Activated naive CD4-positive, alpha-beta T cell treated with anti-CD3 and anti-CD28 coated beads, Interleukin-2, amount 50 U/mL, for 72 hours (primary cell): ENCODE results near the gene SHCBP1. TPM values are rescaled to one million over a fixed set of nuclear protein-coding genes. Genes with fewer than 3 reads are reported as not detected.
"Not testable (repeated sequence)": the region's sequence is repeated elsewhere in the genome, so short reads cannot be mapped to it uniquely, and the experiment has no call there.

Experiments
- ATAC-seq, 2 donors: fragments of 150-1000 bp; cut with Tn5 transposase; 2 replicates each; pipeline ENCODE4 v1.10.0; 2021; ENCODE audit warnings: mild to moderate bottlenecking in 2 of 2, moderate library complexity in 2 of 2
- DNase-seq, 2 donors: peaks; one replicate each; pipeline ENCODE4 v3.0.0; 2021 to 2022; ENCODE audit warnings: low spot score in 2 of 2
- H3K27ac Mint-ChIP-seq, 2 donors: one replicate each; pipeline ENCODE4 v1.8.0; 2022; ENCODE audit warnings: mild to moderate bottlenecking in 2 of 2, mixed read lengths in 2 of 2
- H3K36me3 Mint-ChIP-seq, 2 donors: one replicate each; pipeline ENCODE4 v1.8.0; 2022; ENCODE audit warnings: mixed read lengths in 2 of 2
- H3K9me3 Mint-ChIP-seq, 2 donors: one replicate each; pipeline ENCODE4 v1.8.0; 2022; ENCODE audit warnings: mixed read lengths in 2 of 2
- total RNA-seq, 2 donors: library from RNA; stranded (reverse); gene quantifications; one replicate each; pipeline ENCODE4 v1.2.3, GENCODE V29; 2022

The SHCBP1 gene
- total RNA-seq, 2 donors from 2014 or later, result 39.8 to 41.3 TPM

GRCh38 chr16:46623707-46624106 lies 2.5 kb upstream of the SHCBP1 start:
- not testable (repeated sequence) for ATAC-seq, H3K27ac Mint-ChIP-seq, DNase-seq, H3K9me3 Mint-ChIP-seq
- peaks cover 10 to 15% of the 10 kb centered on the region in 2 donors for H3K36me3 Mint-ChIP-seq

DNA sequence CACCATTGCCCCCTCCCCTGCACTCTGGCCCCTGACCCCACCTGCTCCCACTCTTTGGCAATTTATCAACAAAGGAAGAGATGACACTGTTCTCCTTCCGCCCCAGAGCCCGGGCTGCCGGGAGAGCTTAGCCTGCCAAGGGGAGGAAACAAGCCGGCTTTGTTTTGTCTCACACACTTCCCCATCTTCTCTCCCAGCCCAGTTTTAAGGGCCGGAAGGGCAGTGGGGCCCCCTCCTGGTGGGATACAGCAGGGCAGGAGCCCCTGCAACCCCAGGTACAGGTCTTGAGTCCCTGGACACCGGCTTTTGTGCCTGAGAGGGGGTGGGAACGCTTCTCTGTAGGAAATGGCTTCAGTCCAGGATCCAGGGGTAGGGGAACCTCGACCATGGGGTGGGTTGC lies 2.1 kb upstream of the SHCBP1 start:
- not testable (repeated sequence) for H3K9me3 Mint-ChIP-seq, H3K27ac Mint-ChIP-seq, DNase-seq, ATAC-seq
- peaks cover 10 to 15% of the 10 kb centered on the region in 2 donors for H3K36me3 Mint-ChIP-seq

- H3K9me3 Mint-ChIP-seq, result no peaks in the 10 kb centered on the region
- no peak for ATAC-seq
- DNase-seq, result no peak
- H3K36me3 Mint-ChIP-seq, result peaks cover 10 to 15% of the 10 kb centered on the region in 2 donors
- peak overlapping the region; percentile 91 for H3K27ac Mint-ChIP-seq
Measured at GRCh38 chr16:46621934-46622676, 926 bp upstream of the SHCBP1 start.

- Mint-ChIP-seq H3K27ac (peak overlapping the region; percentile 90 to 91), H3K9me3 (no peaks in the 10 kb centered on the region), H3K36me3 (peaks cover 22% of the 10 kb centered on the region in 2 donors)
- peak in 1 of 2 donors; percentile 26 for ATAC-seq
- peak in 1 of 2 donors; percentile 12 for DNase-seq
Measured at GRCh38 chr16:46620266-46621005, 743 bp downstream of the SHCBP1 start.

DNA sequence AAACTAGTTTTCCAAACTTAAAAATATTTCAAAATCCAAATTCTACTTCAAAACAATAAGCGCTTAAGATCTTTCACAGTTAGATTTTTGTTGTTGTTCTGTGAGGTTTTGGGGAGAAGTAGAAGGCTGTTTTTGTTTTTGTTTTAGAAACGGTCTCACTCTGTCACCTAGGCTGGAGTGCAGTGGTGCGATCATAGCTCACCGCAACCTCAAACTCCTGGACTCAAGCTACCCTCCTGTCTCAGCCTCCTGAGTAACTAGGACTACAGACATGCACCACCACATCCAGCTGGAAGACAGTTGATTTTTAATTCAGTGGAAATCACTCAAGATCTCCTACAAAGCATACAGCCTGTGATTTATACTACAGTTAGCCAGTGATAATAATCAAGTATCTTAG lies 2.7 kb downstream of the SHCBP1 start:
- no peak for ATAC-seq
- H3K9me3 Mint-ChIP-seq, result no peaks in the 10 kb centered on the region
- H3K36me3 Mint-ChIP-seq, result peaks cover 22 to 32% of the 10 kb centered on the region in 2 donors
- no peak overlapping the region for H3K27ac Mint-ChIP-seq
- no peak for DNase-seq

GRCh38 chr16:46614006-46614405 lies 7.2 kb downstream of the SHCBP1 start:
- ATAC-seq (no peak), DNase-seq (no peak)
- H3K9me3 Mint-ChIP-seq, result no peaks in the 10 kb centered on the region
- H3K36me3 Mint-ChIP-seq, result peaks cover 8 to 27% of the 10 kb centered on the region in 2 donors
- no peak overlapping the region for H3K27ac Mint-ChIP-seq

GRCh38 chr16:46613352-46613751 lies 7.8 kb downstream of the SHCBP1 start:
- Mint-ChIP-seq H3K9me3 (no peaks in the 10 kb centered on the region), H3K27ac (no peak overlapping the region), H3K36me3 (peaks cover 8 to 27% of the 10 kb centered on the region in 2 donors)
- ATAC-seq (no peak), DNase-seq (no peak)

DNA sequence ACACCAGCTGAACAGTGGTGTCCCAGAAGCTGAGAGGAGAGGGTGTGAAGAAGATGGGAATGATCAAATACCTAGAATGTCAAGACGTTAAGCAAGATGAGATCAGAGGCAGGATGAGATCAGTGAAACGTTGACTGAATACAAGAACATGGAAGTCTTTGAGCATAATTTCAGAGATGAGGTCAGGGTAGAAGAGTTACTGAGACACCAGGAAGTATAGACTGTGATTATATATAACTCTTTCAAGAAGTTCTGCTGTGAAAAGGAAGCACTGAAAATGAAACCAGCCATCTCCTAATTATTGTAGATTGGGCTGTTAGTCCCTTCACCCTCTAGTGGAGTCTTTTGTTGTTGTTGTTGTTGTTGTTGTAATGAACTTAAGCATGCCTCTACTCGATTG lies 9.1 kb downstream of the SHCBP1 start:
- Mint-ChIP-seq H3K36me3 (peaks cover 8 to 36% of the 10 kb centered on the region in 2 donors), H3K27ac (no peak overlapping the region), H3K9me3 (no peaks in the 10 kb centered on the region)
- DNase-seq (no peak), ATAC-seq (peak in 1 of 2 donors; percentile 61)

DNA sequence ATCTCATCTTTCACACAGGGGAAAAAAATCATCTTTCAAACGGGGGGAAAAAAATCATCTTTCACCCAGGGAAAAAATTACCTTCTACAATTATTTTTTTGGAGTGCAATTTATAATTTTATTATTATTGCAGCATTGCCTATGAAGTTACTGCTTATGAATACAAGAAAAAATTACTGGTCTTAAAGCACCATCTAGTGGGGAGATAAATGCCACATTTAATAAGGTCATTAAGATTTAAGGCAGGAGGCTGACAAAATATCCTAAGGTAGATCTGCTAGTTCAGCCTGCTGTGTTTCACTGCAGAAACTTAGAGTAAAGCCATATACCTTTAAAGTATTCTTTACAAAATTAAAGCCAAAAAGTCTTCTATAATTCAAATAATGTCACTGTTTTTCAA lies 13.7 kb downstream of the SHCBP1 start:
- Mint-ChIP-seq H3K9me3 (no peaks in the 10 kb centered on the region), H3K27ac (peak overlapping the region in 1 of 2 donors; percentile 89), H3K36me3 (peaks cover 6 to 29% of the 10 kb centered on the region in 2 donors)
- ATAC-seq (no peak), DNase-seq (no peak)

DNA sequence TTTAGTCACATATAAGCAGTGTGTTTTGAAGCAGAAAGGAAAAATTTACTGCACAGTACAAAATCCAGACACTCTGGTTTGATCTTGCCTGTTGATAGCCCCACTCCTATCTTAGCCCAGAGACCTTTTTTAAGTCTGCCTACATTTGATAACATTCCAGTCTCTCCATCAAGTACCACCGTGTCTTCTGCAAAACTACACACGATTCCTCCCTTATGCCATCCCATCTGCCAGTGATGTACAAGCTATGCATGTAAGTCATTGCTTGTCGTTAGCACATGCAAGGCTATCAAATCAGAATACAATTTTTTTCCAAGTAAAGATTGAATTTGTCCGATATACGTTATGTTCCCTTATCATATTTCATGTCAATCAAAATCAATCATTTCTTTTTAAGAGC lies 14.9 kb downstream of the SHCBP1 start:
- no peaks in the 10 kb centered on the region for H3K9me3 Mint-ChIP-seq
- ATAC-seq (no peak), DNase-seq (no peak)
- peak overlapping the region in 1 of 2 donors; percentile 32 for H3K27ac Mint-ChIP-seq
- H3K36me3 Mint-ChIP-seq, result peaks cover 6 to 33% of the 10 kb centered on the region in 2 donors

GRCh38 chr16:46591257-46591656 lies 29.9 kb downstream of the SHCBP1 start:
- DNase-seq (no peak), ATAC-seq (no peak)
- Mint-ChIP-seq H3K27ac (no peak overlapping the region), H3K9me3 (peaks cover 6 to 7% of the 10 kb centered on the region in 2 donors), H3K36me3 (peaks cover 28 to 61% of the 10 kb centered on the region in 2 donors)

DNA sequence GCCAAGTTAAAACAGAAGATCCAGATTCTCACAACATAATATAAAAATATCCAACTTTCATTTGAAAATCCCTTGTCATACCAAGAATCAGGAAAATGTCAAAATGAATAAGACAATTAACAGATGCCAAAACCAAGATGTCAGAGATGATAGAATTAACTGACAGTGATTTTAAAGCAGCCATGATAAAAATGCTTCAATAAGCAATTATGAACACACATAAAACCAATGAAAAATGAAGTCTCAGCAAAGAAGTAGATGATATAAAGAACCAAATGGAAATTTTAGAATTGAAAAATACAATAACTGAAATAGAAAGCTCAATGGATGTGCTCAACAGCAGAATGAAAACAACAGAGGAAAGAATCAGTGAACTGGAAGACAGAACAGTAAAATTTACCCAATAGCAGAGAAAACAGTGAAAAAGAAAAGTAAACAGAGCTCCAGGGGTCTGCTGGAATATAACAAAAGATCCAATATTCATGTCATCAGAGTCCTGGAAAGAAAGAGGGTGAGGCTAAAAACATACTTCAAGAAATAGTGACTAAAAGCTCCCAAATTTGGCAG lies 35.1 kb downstream of the SHCBP1 start:
- H3K36me3 Mint-ChIP-seq, result peaks cover 59 to 87% of the 10 kb centered on the region in 2 donors

GRCh38 chr16:46583036-46583435 lies 38.1 kb downstream of the SHCBP1 start:
- H3K9me3 Mint-ChIP-seq, result peaks cover 13 to 14% of the 10 kb centered on the region in 2 donors
- no peak for ATAC-seq

More for the DNA sequence above, 35.1 kb downstream of the SHCBP1 start:
- DNase-seq (no peak), ATAC-seq (no peak)
- H3K9me3 Mint-ChIP-seq, result peaks cover 13 to 14% of the 10 kb centered on the region in 2 donors
- no peak overlapping the region for H3K27ac Mint-ChIP-seq

DNA sequence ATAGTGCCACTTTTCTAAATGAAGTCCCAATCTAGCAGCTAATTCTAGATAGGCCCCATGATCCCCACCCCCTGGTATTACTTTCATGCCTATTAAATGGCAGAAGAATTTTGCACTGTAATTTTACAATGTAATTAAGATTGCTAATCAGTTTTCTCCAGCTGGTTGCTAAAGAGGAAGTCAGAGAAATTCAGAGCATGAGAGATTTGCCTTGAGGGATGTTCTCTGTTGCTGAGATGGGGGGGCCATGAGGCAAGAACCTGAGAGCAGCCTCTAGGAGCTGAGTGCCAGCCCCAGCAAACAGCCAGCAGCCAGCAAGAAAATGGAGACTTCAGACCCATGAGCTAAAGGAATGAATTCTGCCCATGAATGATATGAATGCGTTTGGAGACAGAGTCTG lies 38.9 kb downstream of the SHCBP1 start:
- peaks cover 13 to 14% of the 10 kb centered on the region in 2 donors for H3K9me3 Mint-ChIP-seq
- H3K36me3 Mint-ChIP-seq, result peaks cover 39 to 55% of the 10 kb centered on the region in 2 donors
- ATAC-seq, result no peak
- H3K27ac Mint-ChIP-seq, result no peak overlapping the region
- DNase-seq, result no peak

More at GRCh38 chr16:46583036-46583435, 38.1 kb downstream of the SHCBP1 start:
- DNase-seq, result no peak
- Mint-ChIP-seq H3K27ac (no peak overlapping the region), H3K36me3 (peaks cover 46 to 62% of the 10 kb centered on the region in 2 donors)

- no peak for DNase-seq
- H3K9me3 Mint-ChIP-seq, result no peaks in the 10 kb centered on the region
- ATAC-seq, result no peak
- no peak overlapping the region for H3K27ac Mint-ChIP-seq
- H3K36me3 Mint-ChIP-seq, result peaks cover 7 to 15% of the 10 kb centered on the region in 2 donors
Measured at GRCh38 chr16:46577988-46578579, 43.1 kb downstream of the SHCBP1 start.

DNA sequence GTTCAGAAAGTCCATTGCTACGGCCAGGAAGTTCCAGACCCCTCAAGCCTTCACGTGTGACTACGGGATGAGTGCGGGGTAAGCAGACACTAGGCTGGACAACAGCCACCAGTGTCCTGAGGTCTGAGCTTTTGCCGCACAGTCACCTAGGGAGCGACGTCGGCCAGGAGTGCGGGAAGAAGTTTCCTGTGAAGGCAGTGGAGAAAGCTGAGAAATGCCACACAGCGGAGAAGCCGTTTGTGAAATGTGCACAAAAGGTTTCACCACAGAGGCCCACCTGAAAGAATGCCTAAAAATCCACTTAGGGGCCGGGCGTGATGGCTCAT lies 47.4 kb downstream of the SHCBP1 start:
- DNase-seq, result no peak
- Mint-ChIP-seq H3K9me3 (no peaks in the 10 kb centered on the region), H3K36me3 (no peaks in the 10 kb centered on the region), H3K27ac (no peak overlapping the region)
- ATAC-seq, result peak in 1 of 2 donors; percentile 5
